WTC11 (cell line): ENCODE results near the gene OR4D1. TPM values are rescaled to one million over a fixed set of nuclear protein-coding genes. Genes with fewer than 3 reads are reported as not detected.

Experiments used
- ATAC-seq: fragments of 200-7000 bp; cut with Tn5 transposase; 2 replicates; pipeline ENCODE4 v1.10.0; 2021; ENCODE audit warnings: mild to moderate bottlenecking, moderate library complexity
- CTCF ChIA-PET: fragments of 300-600 bp; sonication (Branson Sonifier 250); formaldehyde crosslinking; loops from one replicate; lab custom pipeline; 2021; ENCODE audit warnings: antibody characterized with exemption; lab: Charles Lee
- POLR2A ChIA-PET: fragments of 350-600 bp; sonication (Branson Sonifier 250); formaldehyde crosslinking; loops from one replicate; lab custom pipeline; 2021; ENCODE audit warnings: antibody characterized with exemption; lab: Charles Lee
- DNase-seq: peaks from one replicate; pipeline ENCODE4 v3.0.0; 2021; ENCODE audit warnings: low spot score
- H3K27ac Mint-ChIP-seq: 2 replicates; pipeline ENCODE4 v1.8.0; 2021; ENCODE audit warnings: mixed read lengths
- H3K27me3 Mint-ChIP-seq: 2 replicates; pipeline ENCODE4 v1.8.0; 2021; ENCODE audit warnings: low read depth, mild to moderate bottlenecking, moderate library complexity, mixed read lengths
- H3K36me3 Mint-ChIP-seq: 2 replicates; pipeline ENCODE4 v1.8.0; 2021; ENCODE audit warnings: mixed read lengths
- H3K4me1 Mint-ChIP-seq: 2 replicates; pipeline ENCODE4 v1.8.0; 2022; ENCODE audit warnings: mixed read lengths
- H3K4me3 Mint-ChIP-seq: 2 replicates; pipeline ENCODE4 v1.8.0; 2021; ENCODE audit warnings: mild to moderate bottlenecking, moderate library complexity, mixed read lengths
- H3K9me3 Mint-ChIP-seq: 2 replicates; pipeline ENCODE4 v1.8.0; 2021; ENCODE audit warnings: mixed read lengths
- ATF1 ChIP-seq: sonication (generic); formaldehyde crosslinking; IDR thresholded peaks from 2 replicates; pipeline ENCODE4 v1.8.1; 2023; ENCODE audit warnings: mild to moderate bottlenecking, moderate library complexity, missing genetic modification reagents
- CREM ChIP-seq: sonication (generic); formaldehyde crosslinking; IDR thresholded peaks from 2 replicates; pipeline ENCODE4 v1.8.1; 2022; ENCODE audit warnings: mild to moderate bottlenecking, missing genetic modification reagents, moderate library complexity
- GRHL2 ChIP-seq: fragments of 250-450 bp; sonication (Bioruptor Pico); IDR thresholded peaks from 2 replicates; pipeline ENCODE4 v1.8.0; 2022; ENCODE audit warnings: mild to moderate bottlenecking, moderate library complexity; ENCODE audit not compliant: insufficient replicate concordance, severe bottlenecking
- SMAD4 ChIP-seq: sonication (generic); formaldehyde crosslinking; IDR thresholded peaks from 2 replicates; pipeline ENCODE4 v1.8.0; 2022; ENCODE audit warnings: mild to moderate bottlenecking, missing genetic modification reagents
- SP1 ChIP-seq: sonication (generic); formaldehyde crosslinking; conservative IDR thresholded peaks from 2 replicates; pipeline ENCODE4 v1.8.1; 2022; ENCODE audit warnings: missing genetic modification reagents
- ZNF121 ChIP-seq: sonication (generic); formaldehyde crosslinking; IDR thresholded peaks from 2 replicates; pipeline ENCODE4 v1.8.0; 2023; ENCODE audit warnings: missing genetic modification reagents
- ZNF232 ChIP-seq: sonication (generic); formaldehyde crosslinking; IDR thresholded peaks from 2 replicates; pipeline ENCODE4 v1.8.0; 2022; ENCODE audit warnings: mild to moderate bottlenecking, missing genetic modification reagents
- ZNF263 ChIP-seq: sonication (generic); formaldehyde crosslinking; IDR thresholded peaks from 2 replicates; pipeline ENCODE4 v1.8.1; 2022; ENCODE audit warnings: low read depth, mild to moderate bottlenecking, moderate library complexity, missing genetic modification reagents
- ZNF317 ChIP-seq: sonication (generic); formaldehyde crosslinking; IDR thresholded peaks from 2 replicates; pipeline ENCODE4 v1.8.1; 2023; ENCODE audit warnings: low read depth, mild to moderate bottlenecking, moderate library complexity, missing genetic modification reagents, borderline replicate concordance
- total RNA-seq: library from RNA; stranded (reverse); gene quantifications from 3 replicates; pipeline ENCODE4 v1.2.3, GENCODE V29; 2021
- TF ChIP-seq, protein P1 (sequence below): sonication (generic); formaldehyde crosslinking; IDR thresholded peaks from 2 replicates; pipeline ENCODE4 v1.8.1; 2023; ENCODE audit warnings: mild to moderate bottlenecking, missing genetic modification reagents
- TF ChIP-seq, protein P2 (sequence below): sonication (generic); formaldehyde crosslinking; IDR thresholded peaks from 2 replicates; pipeline ENCODE4 v1.8.0; 2022; ENCODE audit warnings: mild to moderate bottlenecking, missing genetic modification reagents
- TF ChIP-seq, protein P3 (sequence below): sonication (generic); formaldehyde crosslinking; conservative IDR thresholded peaks from 2 replicates; pipeline ENCODE4 v1.8.1; 2022; ENCODE audit warnings: mild to moderate bottlenecking, missing genetic modification reagents
- TF ChIP-seq, protein P4 (sequence below): sonication (generic); formaldehyde crosslinking; IDR thresholded peaks from 2 replicates; pipeline ENCODE4 v1.8.0; 2022; ENCODE audit warnings: mild to moderate bottlenecking, missing genetic modification reagents
- TF ChIP-seq, protein P5 (sequence below): sonication (generic); formaldehyde crosslinking; IDR thresholded peaks from 2 replicates; pipeline ENCODE4 v1.8.1; 2022; ENCODE audit warnings: mild to moderate bottlenecking, missing genetic modification reagents, moderate library complexity, borderline replicate concordance
- TF ChIP-seq, protein P6 (sequence below): sonication (generic); formaldehyde crosslinking; IDR thresholded peaks from 2 replicates; pipeline ENCODE4 v1.8.1; 2022; ENCODE audit warnings: low read depth, missing genetic modification reagents, borderline replicate concordance
- TF ChIP-seq, protein P7 (sequence below): fragments of 250-450 bp; sonication (Bioruptor Pico); IDR thresholded peaks from 2 replicates; pipeline ENCODE4 v2.1.2; 2022; ENCODE audit warnings: mild to moderate bottlenecking, moderate library complexity

Gene OR4D1
- total RNA-seq, 1 experiment from 2014 or later = 0.17 TPM

DNA sequence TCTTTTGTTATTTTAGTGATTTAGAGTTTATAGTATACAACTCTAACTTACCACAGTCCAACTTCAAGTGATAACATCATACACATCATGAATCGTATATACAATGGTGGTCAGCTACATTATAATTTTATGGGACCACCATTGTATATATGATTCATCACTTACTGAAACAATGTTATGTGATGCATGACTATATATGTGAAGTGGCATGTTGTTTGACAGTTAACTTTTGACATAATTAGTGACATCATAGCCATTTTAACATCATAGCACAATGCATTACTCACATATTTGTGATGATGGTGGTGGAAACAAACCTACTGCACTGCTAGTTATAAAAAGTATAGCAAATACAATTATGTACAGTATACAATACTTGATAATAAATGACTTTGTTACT lies 43.1 kb upstream of the OR4D1 start (continued):
- TF ChIP-seq, protein P1, sequence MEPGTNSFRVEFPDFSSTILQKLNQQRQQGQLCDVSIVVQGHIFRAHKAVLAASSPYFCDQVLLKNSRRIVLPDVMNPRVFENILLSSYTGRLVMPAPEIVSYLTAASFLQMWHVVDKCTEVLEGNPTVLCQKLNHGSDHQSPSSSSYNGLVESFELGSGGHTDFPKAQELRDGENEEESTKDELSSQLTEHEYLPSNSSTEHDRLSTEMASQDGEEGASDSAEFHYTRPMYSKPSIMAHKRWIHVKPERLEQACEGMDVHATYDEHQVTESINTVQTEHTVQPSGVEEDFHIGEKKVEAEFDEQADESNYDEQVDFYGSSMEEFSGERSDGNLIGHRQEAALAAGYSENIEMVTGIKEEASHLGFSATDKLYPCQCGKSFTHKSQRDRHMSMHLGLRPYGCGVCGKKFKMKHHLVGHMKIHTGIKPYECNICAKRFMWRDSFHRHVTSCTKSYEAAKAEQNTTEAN = no peak
- TF ChIP-seq, protein P2, sequence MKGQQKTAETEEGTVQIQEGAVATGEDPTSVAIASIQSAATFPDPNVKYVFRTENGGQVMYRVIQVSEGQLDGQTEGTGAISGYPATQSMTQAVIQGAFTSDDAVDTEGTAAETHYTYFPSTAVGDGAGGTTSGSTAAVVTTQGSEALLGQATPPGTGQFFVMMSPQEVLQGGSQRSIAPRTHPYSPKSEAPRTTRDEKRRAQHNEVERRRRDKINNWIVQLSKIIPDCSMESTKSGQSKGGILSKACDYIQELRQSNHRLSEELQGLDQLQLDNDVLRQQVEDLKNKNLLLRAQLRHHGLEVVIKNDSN (CRISPR knock-in tag) = no peak
- no peak for TF ChIP-seq GRHL2

DNA sequence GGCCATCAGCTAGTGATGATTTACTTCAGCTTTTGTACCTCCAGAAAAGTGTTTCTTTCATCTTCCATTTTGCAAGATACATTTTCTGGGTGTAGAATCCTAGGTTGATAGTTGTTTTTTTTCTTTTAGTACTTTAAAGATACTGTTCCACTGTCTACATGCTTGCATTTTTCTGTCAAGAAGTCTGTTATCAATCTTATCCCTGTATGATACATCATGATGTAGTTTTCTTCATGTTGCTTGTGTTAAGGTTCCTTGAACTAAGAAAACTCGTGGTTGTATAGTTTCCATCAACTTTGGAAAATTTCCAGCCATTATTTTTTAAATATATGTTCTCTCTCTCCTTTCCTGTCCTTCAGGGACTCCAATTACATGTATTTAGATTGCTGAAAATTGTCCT lies 40.9 kb upstream of the OR4D1 start:
- ATAC-seq = no peak
- POLR2A ChIA-PET = no interaction called here
- CTCF ChIA-PET = interaction anchor here (0.6 to 0.7 kb wide), 2 partner anchors 166 to 667 kb away, joined by 3 to 4 read pairs; no protein-coding TSS in a partner anchor
- no peak for DNase-seq
- Mint-ChIP-seq H3K4me3 (no peak overlapping the region), H3K9me3 (no peaks in the 10 kb centered on the region; the same call in 1 of the 2 replicates), H3K36me3 (no peaks in the 10 kb centered on the region), H3K27ac (no peak overlapping the region), H3K27me3 (no peaks in the 10 kb centered on the region), H3K4me1 (no peaks in the 10 kb centered on the region)
- TF ChIP-seq ATF1 (CRISPR knock-in tag) (no peak), ZNF317 (peak; percentile 70; the same call in 1 of the 2 replicates)

DNA sequence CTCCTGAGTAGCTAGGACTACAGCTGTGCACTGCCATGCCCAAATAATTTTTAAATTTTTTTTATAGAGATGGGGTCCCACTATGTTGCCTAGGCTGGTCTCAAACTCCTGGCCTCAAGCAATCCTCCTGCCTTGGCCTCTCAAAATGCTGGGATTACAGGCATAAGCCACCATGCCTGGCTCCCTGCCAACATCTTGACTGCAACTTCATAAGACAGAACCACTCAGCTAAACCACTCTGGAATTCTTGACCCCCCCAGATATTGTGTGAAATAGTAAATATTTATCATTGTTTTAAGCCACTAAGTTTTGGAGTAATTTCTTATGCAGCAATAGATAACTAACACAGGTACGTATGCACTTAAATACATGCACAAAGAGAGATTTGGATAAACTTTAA lies 39.0 kb upstream of the OR4D1 start:
- peaks cover 8% of the 10 kb centered on the region for H3K27me3 Mint-ChIP-seq
- no peaks in the 10 kb centered on the region for H3K36me3 Mint-ChIP-seq
- no peak for TF ChIP-seq ZNF263 (CRISPR knock-in tag)
- TF ChIP-seq, protein P3, sequence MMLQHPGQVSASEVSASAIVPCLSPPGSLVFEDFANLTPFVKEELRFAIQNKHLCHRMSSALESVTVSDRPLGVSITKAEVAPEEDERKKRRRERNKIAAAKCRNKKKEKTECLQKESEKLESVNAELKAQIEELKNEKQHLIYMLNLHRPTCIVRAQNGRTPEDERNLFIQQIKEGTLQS (CRISPR knock-in tag) = no peak
- TF ChIP-seq, protein P4, sequence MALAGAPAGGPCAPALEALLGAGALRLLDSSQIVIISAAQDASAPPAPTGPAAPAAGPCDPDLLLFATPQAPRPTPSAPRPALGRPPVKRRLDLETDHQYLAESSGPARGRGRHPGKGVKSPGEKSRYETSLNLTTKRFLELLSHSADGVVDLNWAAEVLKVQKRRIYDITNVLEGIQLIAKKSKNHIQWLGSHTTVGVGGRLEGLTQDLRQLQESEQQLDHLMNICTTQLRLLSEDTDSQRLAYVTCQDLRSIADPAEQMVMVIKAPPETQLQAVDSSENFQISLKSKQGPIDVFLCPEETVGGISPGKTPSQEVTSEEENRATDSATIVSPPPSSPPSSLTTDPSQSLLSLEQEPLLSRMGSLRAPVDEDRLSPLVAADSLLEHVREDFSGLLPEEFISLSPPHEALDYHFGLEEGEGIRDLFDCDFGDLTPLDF (CRISPR knock-in tag) = no peak
- TF ChIP-seq, protein P1 = no peak
- TF ChIP-seq, protein P5, sequence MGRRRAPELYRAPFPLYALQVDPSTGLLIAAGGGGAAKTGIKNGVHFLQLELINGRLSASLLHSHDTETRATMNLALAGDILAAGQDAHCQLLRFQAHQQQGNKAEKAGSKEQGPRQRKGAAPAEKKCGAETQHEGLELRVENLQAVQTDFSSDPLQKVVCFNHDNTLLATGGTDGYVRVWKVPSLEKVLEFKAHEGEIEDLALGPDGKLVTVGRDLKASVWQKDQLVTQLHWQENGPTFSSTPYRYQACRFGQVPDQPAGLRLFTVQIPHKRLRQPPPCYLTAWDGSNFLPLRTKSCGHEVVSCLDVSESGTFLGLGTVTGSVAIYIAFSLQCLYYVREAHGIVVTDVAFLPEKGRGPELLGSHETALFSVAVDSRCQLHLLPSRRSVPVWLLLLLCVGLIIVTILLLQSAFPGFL (CRISPR knock-in tag) = no peak
- TF ChIP-seq, protein P6, sequence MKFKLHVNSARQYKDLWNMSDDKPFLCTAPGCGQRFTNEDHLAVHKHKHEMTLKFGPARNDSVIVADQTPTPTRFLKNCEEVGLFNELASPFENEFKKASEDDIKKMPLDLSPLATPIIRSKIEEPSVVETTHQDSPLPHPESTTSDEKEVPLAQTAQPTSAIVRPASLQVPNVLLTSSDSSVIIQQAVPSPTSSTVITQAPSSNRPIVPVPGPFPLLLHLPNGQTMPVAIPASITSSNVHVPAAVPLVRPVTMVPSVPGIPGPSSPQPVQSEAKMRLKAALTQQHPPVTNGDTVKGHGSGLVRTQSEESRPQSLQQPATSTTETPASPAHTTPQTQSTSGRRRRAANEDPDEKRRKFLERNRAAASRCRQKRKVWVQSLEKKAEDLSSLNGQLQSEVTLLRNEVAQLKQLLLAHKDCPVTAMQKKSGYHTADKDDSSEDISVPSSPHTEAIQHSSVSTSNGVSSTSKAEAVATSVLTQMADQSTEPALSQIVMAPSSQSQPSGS (CRISPR knock-in tag) = no peak
- no peak for TF ChIP-seq CREM (CRISPR knock-in tag)
- no peak for TF ChIP-seq ZNF121
- TF ChIP-seq, protein P7, sequence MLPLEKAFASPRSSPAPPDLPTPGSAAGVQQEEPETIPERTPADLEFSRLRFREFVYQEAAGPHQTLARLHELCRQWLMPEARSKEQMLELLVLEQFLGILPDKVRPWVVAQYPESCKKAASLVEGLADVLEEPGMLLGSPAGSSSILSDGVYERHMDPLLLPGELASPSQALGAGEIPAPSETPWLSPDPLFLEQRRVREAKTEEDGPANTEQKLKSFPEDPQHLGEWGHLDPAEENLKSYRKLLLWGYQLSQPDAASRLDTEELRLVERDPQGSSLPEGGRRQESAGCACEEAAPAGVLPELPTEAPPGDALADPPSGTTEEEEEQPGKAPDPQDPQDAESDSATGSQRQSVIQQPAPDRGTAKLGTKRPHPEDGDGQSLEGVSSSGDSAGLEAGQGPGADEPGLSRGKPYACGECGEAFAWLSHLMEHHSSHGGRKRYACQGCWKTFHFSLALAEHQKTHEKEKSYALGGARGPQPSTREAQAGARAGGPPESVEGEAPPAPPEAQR (CRISPR knock-in tag) = no peak
- no peak for TF ChIP-seq GRHL2
- TF ChIP-seq SMAD4 (CRISPR knock-in tag) = no peak
- no peak for TF ChIP-seq ZNF232 (CRISPR knock-in tag)
- no peak for TF ChIP-seq SP1 (CRISPR knock-in tag)
- H3K4me3 Mint-ChIP-seq = no peak overlapping the region
- ChIA-PET CTCF (interaction anchor here (0.6 kb wide), 1 partner anchor 247 kb away, joined by 3 read pairs; no protein-coding TSS in a partner anchor), POLR2A (no interaction called here)
- H3K4me1 Mint-ChIP-seq = no peaks in the 10 kb centered on the region
- H3K27ac Mint-ChIP-seq = no peak overlapping the region
- no peaks in the 10 kb centered on the region; the same call in 1 of the 2 replicates for H3K9me3 Mint-ChIP-seq
- DNase-seq = no peak
- no peak for ATAC-seq
